NCI-H345 treated with DMSO at 0.1 percent for 48 hours (cell line): Measurements from ENCODE around the gene PAX9.

Experiments
- DNase-seq: peaks from one replicate; lab custom pipeline; 2025; ENCODE audit not compliant: unreplicated experiment; lab: John Stamatoyannopoulos, UW

PAX9 gene

GRCh38 chr14:36726128-36726527, 64.5 kb downstream of the PAX9 start:
- DNase-seq = no peak
